SK-N-SH treated with all-trans-retinoic acid at 6 μM for 48 hours (cell line): ENCODE measurements around the gene ASTN2.

ENCODE experiments used
- ATAC-seq: fragments of 200-7000 bp; cut with Tn5 transposase; 3 replicates; pipeline ENCODE4 v1.9.1; 2020; ENCODE audit warnings: mild to moderate bottlenecking, moderate library complexity
- ARNTL ChIP-seq: fragments of 450-650 bp; formaldehyde crosslinking; IDR thresholded peaks from 2 replicates; pipeline ENCODE4 v1.5.0; 2020; ENCODE audit warnings: low read depth, mild to moderate bottlenecking, moderate library complexity, borderline replicate concordance
- BACH2 ChIP-seq: fragments of 250-450 bp; sonication (Bioruptor Pico); IDR thresholded peaks from 2 replicates; pipeline ENCODE4 v1.9.0; 2021; ENCODE audit warnings: mild to moderate bottlenecking, borderline replicate concordance
- CREB5 ChIP-seq: fragments of 250-450 bp; sonication (Bioruptor Pico); IDR thresholded peaks from 2 replicates; pipeline ENCODE4 v1.5.1; 2020; ENCODE audit warnings: low read depth, mild to moderate bottlenecking, moderate library complexity
- CSDC2 ChIP-seq: fragments of 250-450 bp; sonication (Bioruptor Pico); IDR thresholded peaks from 2 replicates; pipeline ENCODE4 v1.5.0; 2020; ENCODE audit warnings: mild to moderate bottlenecking, moderate library complexity
- CSRNP3 ChIP-seq: fragments of 250-450 bp; sonication (Bioruptor Pico); IDR thresholded peaks from 2 replicates; pipeline ENCODE4 v1.5.1; 2021; ENCODE audit warnings: mild to moderate bottlenecking, moderate library complexity
- ESRRG ChIP-seq: fragments of 250-450 bp; sonication (Bioruptor Pico); IDR thresholded peaks from 2 replicates; pipeline ENCODE4 v1.6.1; 2021; ENCODE audit warnings: mild to moderate bottlenecking
- GLIS3 ChIP-seq: fragments of 250-450 bp; sonication (Bioruptor Pico); IDR thresholded peaks from 2 replicates; pipeline ENCODE4 v1.5.0; 2020; ENCODE audit warnings: mild to moderate bottlenecking, moderate library complexity
- ISL1 ChIP-seq: fragments of 250-450 bp; sonication (Bioruptor Pico); IDR thresholded peaks from 2 replicates; pipeline ENCODE4 v2.1.2; 2022; ENCODE audit warnings: mild to moderate bottlenecking, moderate library complexity
- OSR1 ChIP-seq: fragments of 250-450 bp; sonication (Bioruptor Pico); IDR thresholded peaks from 2 replicates; pipeline ENCODE4 v1.8.0; 2022; ENCODE audit warnings: moderate library complexity, mild to moderate bottlenecking, inconsistent platforms
- PATZ1 ChIP-seq: fragments of 250-450 bp; sonication (Bioruptor Pico); IDR thresholded peaks from 2 replicates; pipeline ENCODE4 v1.8.0; 2020; ENCODE audit warnings: mild to moderate bottlenecking, moderate library complexity, borderline replicate concordance
- POU6F1 ChIP-seq: fragments of 250-450 bp; sonication (Bioruptor Pico); IDR thresholded peaks from 2 replicates; pipeline ENCODE4 v1.8.0; 2021; ENCODE audit warnings: low read depth, mild to moderate bottlenecking, moderate library complexity, borderline replicate concordance
- PPARA ChIP-seq: fragments of 250-450 bp; sonication (Bioruptor Pico); IDR thresholded peaks from 2 replicates; pipeline ENCODE4 v1.5.0; 2020; ENCODE audit warnings: mild to moderate bottlenecking, borderline replicate concordance
- RARB ChIP-seq: fragments of 250-450 bp; sonication (Bioruptor Pico); IDR thresholded peaks from 2 replicates; pipeline ENCODE4 v1.8.0; 2021; ENCODE audit warnings: mild to moderate bottlenecking, moderate library complexity
- SNAI2 ChIP-seq: fragments of 250-450 bp; sonication (Bioruptor Pico); IDR thresholded peaks from 2 replicates; pipeline ENCODE4 v1.5.0; 2020; ENCODE audit warnings: mild to moderate bottlenecking, moderate library complexity
- TCF4 ChIP-seq: fragments of 250-450 bp; sonication (Bioruptor Pico); IDR thresholded peaks from 2 replicates; pipeline ENCODE4 v1.8.0; 2021; ENCODE audit warnings: mild to moderate bottlenecking, moderate library complexity, borderline replicate concordance
- TOX ChIP-seq: fragments of 250-450 bp; sonication (Bioruptor Pico); IDR thresholded peaks from 2 replicates; pipeline ENCODE4 v1.8.0; 2021; ENCODE audit warnings: mild to moderate bottlenecking, moderate library complexity, borderline replicate concordance
- TSHZ2 ChIP-seq: fragments of 250-450 bp; sonication (Bioruptor Pico); IDR thresholded peaks from 2 replicates; pipeline ENCODE4 v1.5.0; 2020; ENCODE audit warnings: mild to moderate bottlenecking, moderate library complexity
- ZC3H10 ChIP-seq: fragments of 250-450 bp; sonication (Bioruptor Pico); IDR thresholded peaks from 2 replicates; pipeline ENCODE4 v1.5.1; 2021; ENCODE audit warnings: mild to moderate bottlenecking, moderate library complexity
- ZFP3 ChIP-seq: fragments of 250-450 bp; sonication (Bioruptor Pico); IDR thresholded peaks from 2 replicates; pipeline ENCODE4 v1.5.0; 2020; ENCODE audit warnings: mild to moderate bottlenecking, moderate library complexity
- ZFP30 ChIP-seq: fragments of 450-650 bp; formaldehyde crosslinking; IDR thresholded peaks from 2 replicates; pipeline ENCODE4 v1.5.0; 2022; ENCODE audit warnings: mild to moderate bottlenecking, moderate library complexity
- ZNF565 ChIP-seq: fragments of 450-650 bp; formaldehyde crosslinking; conservative IDR thresholded peaks from 2 replicates; pipeline ENCODE4 v1.5.0; 2020; ENCODE audit warnings: low read depth, mild to moderate bottlenecking, moderate library complexity
- ZNF70 ChIP-seq: fragments of 450-650 bp; formaldehyde crosslinking; IDR thresholded peaks from 2 replicates; pipeline ENCODE4 v1.5.0; 2020; ENCODE audit warnings: mild to moderate bottlenecking, moderate library complexity
- ZNF8 ChIP-seq: fragments of 450-650 bp; formaldehyde crosslinking; IDR thresholded peaks from 2 replicates; pipeline ENCODE4 v1.5.0; 2020; ENCODE audit warnings: mild to moderate bottlenecking, moderate library complexity

The ASTN2 gene

GRCh38 chr9:116516456-116516855 is 898.4 kb downstream of the ASTN2 start:
- TF ChIP-seq ZFP3 (CRISPR knock-in tag) (no peak), BACH2 (CRISPR knock-in tag) (no peak), PATZ1 (CRISPR knock-in tag) (no peak), ISL1 (CRISPR knock-in tag) (no peak), POU6F1 (CRISPR knock-in tag) (no peak), ZNF8 (CRISPR knock-in tag) (no peak), TSHZ2 (CRISPR knock-in tag) (no peak), CSRNP3 (CRISPR knock-in tag) (no peak), CREB5 (CRISPR knock-in tag) (no peak), CSDC2 (CRISPR knock-in tag) (no peak), ZFP30 (CRISPR knock-in tag) (no peak), ZC3H10 (CRISPR knock-in tag) (no peak), OSR1 (CRISPR knock-in tag) (no peak), ESRRG (no peak), SNAI2 (no peak), ZNF70 (CRISPR knock-in tag) (no peak), TCF4 (no peak), ZNF565 (no peak)
- ATAC-seq: no peak

- no peak for ATAC-seq
- no peak for TF ChIP-seq ZFP30 (CRISPR knock-in tag)
- no peak for TF ChIP-seq TCF4
- no peak for TF ChIP-seq TSHZ2 (CRISPR knock-in tag)
- no peak for TF ChIP-seq ZC3H10 (CRISPR knock-in tag)
- TF ChIP-seq RARB (CRISPR knock-in tag): no peak
- TF ChIP-seq TOX (CRISPR knock-in tag): no peak
- TF ChIP-seq ZNF70 (CRISPR knock-in tag): no peak
- no peak for TF ChIP-seq CSRNP3 (CRISPR knock-in tag)
- no peak for TF ChIP-seq ZNF8 (CRISPR knock-in tag)
- no peak for TF ChIP-seq ISL1 (CRISPR knock-in tag)
- TF ChIP-seq ZNF565: no peak
- TF ChIP-seq POU6F1 (CRISPR knock-in tag): no peak
- no peak for TF ChIP-seq GLIS3
- TF ChIP-seq CSDC2 (CRISPR knock-in tag): no peak
- no peak for TF ChIP-seq BACH2 (CRISPR knock-in tag)
- TF ChIP-seq OSR1 (CRISPR knock-in tag): no peak
- no peak for TF ChIP-seq PPARA (CRISPR knock-in tag)
- TF ChIP-seq ARNTL: no peak
Measured at GRCh38 chr9:116515541-116515940, 899.3 kb downstream of the ASTN2 start.
